T-helper 2 cell (primary cell): Measurements from ENCODE around the gene HEPACAM.

Experiments used
- DNase-seq, 5 experiments: peaks; one replicate each; pipeline versions ENCODE4 v3.0.0 to v3.0.0-alpha.2; 2012 to 2022

Gene HEPACAM

DNA sequence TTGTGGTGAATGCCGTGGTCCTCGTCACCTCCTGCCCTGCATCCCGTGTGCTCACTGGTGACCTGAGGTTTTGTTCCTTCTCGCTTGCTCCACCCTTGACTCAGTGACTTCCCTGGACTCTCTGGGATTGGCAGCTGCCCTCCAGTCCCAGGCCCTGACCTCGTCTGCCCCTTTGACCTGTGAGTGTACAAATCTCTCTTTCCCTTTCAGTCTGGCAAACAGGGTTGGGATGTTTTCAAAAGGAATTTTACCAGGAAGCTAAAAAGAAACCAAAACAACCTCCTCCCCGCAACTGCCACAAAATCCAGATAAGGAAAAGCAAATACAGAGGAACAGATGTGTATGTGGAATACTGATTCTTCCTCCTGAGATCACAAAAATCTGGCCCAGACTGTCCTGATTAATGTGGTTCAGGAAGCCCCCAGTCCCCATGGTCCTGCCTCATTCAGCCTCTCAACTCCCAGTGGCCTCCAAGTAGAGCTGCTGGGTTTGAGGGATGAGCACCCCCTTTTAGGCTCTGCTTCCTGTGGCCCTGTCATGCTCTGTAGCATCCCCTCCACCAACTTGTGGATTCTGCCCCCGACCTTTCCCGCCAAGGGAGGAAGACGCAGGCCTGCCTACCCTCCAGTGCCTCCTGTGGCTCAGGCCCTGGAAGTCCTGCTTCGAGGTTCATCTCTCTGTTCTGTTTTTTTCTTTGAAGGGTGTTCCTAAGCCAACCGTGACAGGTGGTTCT, 53.3 kb downstream of the HEPACAM start:
- no peak for DNase-seq

DNA sequence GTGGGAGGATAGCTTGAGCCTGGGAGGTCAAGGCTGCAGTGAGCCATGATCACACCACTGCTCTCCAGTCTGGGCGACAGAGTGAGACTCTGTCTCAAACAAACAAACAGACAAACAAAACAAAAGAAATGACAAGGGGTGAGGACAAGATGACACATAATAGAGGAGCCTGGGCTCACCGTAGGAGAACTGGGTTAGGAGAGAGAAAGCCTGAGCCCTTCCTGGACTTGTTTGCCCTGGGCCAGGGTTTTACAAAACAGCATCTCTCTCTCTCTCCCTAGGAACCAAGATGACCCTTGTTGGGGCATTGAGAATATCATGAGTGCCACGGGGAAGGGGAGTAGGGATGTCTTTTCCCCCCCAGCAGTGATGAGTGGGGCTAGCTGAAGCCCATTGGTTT, 54.9 kb downstream of the HEPACAM start:
- DNase-seq, result no peak

DNA sequence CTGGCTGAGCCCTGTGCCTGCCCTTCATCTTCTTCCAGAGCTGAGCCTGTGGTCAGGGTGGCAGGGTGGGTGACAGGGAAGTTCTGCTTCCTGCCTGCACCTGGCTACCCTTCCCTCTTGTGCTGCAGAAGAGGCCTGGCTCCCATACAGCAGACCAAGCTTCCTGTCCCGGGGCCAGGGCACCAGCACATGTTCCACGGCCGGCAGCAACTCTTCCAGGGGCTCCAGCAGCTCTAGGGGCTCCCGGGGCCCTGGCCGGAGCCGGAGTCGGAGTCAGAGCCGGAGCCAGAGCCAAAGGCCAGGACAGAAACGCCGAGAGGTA, 55.6 kb downstream of the HEPACAM start:
- no peak for DNase-seq

DNA sequence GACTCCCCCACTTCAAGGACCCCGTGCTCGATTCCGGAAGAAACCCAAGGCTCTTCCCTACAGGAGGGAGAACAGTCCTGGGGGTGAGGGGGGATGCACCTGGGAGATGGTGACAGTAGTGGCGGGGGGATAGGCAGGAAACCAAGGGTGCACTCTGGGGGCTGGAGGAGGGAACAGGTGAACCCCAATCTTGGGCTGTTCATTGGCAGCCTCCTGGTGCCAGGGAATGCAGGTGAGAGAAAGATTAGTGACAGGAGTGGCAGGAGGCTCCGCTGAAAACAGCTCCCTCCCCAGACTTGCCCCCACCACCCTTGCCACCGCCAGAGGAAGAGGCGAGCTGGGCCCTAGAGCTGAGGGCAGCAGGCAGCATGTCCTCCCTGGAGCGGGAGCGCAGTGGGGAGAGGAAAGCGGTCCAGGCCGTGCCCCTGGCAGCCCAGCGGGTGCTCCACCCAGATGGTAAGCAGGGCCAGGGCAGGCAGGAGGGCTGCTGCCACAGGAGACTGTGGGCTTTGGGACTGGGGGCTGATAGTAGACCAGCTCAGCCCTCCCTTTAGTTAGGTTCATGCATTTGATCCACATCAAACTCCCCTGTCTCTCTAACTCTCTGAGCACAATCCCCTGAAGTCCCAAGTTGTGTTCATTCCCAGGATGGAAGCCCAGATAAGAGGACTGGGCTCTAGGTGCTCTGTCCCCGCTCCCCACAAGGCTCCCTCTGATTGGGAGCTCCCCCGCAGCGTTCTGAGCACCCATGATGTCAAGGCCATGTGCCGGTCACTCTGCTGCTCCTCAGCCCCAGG, 56.2 kb downstream of the HEPACAM start:
- no peak for DNase-seq

DNA sequence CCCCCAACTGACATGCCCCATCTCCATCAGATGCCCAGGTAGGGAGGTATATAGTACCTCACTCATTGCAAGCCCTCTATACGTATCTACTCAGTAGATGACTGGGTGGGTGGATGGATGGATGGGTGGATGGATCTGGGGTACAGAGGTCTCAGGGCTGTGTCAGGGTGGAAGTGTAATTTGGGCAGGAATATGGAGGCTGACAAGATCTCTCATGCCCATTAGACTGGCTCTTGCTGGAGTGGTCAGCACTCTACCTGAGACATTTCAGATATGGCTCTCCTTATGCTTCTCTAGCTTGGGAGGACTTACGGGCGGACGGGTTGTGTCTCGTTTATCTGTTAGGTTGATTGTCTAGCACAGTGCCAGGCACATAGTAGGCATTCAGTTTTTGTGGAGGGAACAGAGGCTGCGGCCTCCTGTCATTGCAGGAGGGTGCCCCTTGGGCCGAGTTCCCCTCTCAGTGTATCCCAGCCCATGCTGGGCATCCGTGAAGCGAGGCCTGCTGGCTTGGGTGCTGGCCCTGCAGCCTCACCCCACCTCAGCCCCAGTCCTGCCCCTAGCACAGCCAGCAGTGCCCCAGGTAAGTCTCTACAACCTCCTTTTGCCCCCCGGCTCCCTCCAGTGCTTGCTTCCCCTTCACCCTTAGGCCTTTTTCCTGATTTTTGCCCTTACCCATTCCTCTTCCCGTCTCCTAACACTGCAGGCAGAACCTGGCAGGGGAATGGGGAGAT, 56.9 kb downstream of the HEPACAM start:
- DNase-seq, result no peak

DNA sequence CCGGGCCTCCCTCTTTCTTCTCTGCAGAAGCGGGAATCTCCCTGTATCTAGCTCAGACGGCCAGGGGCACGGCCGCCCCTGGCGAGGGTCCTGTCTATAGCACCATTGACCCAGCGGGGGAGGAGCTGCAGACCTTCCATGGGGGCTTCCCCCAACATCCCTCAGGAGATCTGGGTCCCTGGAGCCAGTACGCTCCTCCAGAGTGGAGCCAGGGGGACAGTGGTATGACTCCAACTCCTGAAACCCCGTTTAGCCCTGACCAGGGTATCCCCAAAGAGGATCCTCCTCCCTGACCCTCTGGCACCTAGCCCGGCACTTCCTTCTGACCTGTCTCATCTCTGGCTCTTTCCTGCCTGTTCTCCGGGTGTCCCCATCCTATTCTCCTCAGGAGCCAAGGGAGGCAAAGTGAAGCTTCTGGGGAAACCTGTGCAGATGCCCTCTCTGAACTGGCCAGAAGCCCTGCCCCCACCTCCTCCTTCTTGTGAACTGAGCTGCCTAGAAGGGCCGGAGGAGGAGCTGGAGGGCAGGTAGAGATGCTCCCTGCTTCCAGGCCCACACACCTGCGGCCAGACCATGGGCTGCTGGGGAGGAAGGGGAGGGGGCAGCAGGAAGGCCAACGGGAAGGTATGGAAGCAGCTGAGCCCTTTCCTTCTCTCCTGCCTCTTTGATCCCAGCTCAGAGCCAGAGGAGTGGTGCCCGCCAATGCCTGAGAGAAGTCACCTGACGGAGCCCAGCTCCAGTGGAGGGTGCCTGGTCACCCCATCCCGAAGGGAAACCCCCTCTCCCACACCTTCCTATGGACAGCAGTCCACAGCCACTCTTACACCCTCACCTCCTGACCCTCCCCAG, 57.7 kb downstream of the HEPACAM start:
- DNase-seq, result no peak

DNA sequence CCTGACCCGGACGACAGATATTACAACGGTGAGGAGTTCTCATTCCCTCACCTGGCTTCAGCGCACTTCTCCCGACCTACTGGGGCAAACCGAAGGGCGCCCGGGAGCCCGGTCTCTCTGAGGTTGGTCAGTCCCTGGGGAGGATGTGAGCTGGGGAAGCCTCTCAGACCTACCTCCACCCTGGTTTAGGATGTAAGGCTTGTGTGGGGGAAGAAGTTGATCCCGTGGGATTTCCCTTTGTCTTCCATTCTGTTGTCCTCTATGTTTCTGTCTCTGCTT, 58.3 kb downstream of the HEPACAM start:
- DNase-seq, result no peak

DNA sequence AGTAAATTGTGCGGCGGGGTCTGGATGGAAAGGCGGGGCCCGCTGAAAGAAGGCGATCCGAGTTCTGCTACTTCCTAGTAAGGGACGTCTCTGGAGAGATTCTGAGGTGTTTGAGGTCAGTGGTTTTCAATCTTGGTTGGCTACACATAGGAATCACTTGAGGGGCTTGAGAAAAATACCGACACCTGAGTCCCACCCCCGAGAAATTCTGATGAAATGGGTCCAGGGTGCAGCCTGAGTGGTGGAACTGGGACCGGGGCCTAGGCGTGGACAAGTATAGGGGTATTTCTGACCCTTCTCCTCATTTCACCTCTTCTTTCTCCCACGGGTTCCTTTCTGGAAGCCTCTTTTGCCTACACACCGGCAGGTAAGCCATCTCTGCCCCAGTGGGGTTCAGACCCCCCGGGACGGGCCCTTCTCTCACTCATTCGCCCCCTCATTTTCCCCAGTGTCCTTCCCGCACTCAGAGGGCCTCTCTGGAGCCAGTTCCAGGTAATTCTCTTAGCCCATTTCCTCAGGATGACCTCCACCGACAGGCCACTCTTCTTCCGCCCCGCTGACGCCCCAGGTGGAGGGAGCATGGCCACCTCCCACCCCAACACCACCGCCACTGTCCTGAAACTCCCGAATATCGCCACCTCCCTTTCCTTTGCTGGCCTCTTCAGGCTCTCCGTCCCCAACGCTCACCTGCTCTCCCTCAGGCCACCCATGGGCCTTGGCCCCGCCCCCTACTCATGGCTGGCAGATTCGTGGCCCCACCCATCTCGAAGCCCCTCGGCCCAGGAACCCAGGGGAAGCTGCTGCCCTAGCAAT, 58.8 kb downstream of the HEPACAM start:
- DNase-seq, result no peak

DNA sequence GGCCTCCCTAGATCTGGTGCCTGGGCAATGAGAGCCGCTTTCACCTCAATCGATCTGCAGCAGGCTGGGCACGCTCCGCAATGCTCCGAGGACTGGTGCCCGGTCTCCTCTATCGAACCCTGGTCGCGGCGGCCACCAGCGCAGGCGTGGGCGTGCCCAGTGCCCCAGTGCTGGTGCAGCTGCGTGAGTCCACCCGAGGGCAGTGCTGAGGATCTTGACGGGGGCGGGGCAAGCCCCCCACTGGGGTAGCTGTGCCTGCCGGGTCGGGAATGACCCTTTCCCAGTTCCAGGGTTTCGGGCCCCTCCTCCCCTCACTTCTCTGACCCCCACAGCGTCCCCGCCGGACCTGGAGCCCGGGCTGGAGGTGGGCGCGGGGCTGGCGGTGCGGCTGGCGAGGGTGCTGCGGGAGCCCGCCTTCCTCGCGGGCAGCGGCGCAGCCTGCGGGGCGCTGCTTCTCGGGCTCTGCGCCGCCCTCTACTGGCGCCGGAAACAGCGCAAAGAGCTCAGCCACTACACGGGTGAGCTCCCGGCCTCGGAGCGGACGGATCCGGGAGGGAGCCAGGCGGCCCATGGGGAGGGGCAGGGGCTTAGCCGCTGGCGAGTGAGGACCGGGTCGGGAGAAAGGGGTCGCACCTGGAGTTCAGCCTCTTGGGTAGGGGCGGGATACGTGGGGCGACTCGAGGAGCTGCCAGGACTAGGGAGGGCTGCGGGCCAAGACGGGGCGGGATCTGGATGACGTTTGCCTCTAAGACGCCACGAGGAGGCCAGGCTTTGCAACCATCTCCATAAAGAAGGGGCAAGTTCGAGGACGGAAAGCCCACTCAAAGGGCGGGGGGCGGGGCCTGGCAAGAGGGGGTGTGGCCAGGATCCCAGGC, 59.7 kb downstream of the HEPACAM start:
- peak; percentile 43 to 86 (median 64) for DNase-seq

DNA sequence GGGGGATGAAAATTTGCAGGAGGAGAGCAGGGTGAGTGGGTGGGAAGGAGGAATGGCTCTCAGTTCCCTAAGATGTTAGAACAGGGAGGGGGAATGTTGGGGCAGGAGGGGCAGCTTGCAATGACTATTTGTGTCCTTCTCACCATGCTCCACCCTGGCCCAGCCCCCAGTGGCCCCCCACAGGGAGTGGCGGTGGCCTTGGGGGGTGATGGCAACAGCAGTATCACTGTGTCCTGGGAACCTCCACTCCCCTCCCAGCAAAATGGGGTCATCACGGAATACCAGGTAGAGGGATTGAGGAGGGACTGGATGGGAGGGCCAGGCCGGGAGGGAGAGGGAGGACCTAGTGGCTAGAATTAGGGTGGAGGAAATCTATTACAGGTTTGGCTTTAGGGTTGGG, 60.4 kb downstream of the HEPACAM start:
- no peak for DNase-seq

DNA sequence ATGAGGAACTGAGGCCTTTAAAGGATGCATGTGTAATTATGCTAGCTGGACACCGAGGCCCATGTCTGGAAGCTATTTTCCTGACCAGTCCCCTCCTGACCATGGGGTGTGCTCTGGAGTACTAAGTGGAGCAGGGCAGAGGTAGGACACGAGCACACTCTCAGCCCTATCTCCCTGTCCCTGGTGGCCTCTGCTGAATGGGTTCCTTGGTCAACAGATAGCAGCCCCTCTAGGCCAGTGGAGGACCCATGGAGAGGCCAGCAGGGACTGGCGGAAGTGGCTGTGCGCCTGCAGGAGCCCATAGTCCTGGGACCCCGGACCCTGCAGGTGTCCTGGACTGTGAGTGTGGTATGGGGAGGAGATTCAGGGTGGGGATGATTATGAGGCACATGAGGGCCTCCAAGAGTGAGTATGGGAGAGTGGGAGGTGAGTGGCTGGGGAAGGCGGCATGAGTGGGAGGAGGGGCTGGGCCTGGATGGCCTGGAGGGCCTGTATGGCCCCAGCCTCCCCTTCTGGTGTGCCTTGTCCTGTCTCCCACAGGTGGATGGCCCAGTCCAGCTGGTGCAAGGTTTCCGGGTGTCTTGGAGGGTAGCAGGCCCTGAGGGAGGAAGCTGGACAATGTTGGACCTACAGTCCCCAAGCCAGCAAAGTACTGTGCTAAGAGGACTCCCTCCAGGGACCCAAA, 61.1 kb downstream of the HEPACAM start:
- DNase-seq, result no peak

DNA sequence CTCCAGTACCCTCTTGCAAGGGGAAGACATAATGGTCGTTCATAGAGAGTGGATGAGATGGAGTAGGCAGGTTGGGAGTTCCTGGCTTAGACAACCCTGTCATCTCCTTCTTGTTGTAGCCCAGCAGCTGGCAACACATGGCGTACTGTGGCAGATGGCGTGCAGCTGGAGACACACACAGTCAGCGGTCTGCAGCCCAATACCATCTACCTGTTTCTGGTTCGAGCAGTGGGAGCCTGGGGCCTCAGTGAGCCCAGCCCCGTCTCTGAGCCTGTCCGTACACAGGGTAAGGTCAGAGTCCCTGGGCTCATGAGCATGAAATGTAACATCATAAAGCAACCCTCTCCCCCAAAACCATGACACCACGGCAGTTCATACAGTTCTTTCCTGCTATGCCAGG, 61.9 kb downstream of the HEPACAM start:
- DNase-seq, result no peak

DNA sequence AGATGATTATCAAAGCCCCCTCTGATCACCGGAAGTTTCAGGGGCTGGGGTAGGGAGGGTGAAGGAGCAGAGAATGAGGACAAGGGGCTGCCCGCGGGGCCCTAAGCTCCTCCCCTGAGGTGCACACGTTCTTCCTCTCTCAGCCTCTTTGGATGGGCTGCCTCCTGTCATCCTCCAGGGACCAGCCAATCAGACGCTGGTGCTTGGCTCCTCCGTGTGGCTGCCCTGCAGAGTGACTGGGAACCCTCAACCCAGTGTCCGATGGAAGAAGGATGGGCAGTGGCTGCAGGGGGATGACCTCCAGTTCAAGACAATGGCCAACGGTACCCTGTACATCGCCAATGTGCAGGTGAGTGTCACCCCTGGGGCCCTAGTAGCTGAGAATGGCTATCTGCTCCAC, 63.1 kb downstream of the HEPACAM start:
- DNase-seq, result no peak

DNA sequence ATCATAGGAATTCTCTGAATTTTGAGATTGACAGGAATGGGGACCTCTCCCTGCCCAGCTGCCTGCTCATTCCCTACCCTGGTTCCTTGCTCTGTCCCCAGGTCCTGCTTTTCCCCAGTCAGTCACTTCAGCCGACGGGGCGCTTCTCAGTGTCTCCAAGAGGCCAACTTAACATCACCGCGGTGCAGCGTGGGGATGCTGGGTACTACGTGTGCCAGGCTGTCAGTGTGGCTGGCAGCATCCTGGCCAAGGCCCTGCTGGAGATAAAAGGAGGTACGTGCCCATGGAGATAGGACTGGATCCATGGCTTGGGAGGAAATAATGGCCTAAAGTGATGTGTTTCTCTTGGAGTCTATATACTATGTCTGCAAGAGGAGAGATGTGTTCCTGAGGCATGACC, 63.6 kb downstream of the HEPACAM start:
- no peak for DNase-seq

DNA sequence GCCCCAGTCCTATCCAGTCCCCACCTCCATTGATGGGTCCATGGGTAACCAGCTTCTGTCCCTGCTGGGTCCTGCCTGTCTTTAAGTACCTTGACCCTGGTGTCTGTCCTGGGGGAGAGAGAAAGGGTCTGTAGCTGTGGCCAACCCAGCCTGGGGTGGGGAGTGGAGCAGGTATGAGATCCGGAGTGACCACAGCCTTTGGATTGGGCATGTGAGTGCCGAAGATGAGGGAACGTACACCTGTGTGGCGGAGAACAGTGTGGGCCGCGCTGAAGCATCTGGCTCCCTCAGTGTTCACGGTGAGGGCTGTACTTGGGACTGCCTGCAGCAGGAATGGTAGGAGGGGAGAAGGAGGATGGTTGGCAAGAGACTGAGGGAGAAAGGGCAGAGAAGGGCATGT, 65.4 kb downstream of the HEPACAM start:
- no peak for DNase-seq

DNA sequence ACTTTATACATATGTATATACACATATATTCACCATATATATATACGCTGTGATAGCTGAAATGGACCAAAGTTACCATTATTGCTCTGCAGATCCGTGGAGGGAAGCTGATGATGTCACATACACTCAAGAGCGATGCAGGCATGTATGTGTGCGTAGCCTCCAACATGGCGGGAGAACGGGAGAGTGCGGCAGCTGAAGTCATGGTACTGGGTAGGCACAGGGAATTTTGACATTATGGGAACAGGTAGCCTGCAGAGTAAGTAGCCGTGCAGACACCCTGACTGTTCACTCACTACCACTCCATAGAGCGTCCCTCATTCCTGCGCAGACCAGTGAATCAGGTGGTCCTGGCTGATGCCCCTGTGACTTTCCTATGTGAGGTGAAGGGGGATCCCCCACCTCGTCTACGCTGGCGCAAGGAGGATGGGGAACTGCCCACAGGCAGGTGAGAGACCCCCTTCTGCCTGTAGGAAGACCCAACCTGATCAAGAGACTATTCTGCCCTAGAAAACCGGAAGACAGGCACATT, 65.9 kb downstream of the HEPACAM start:
- no peak for DNase-seq

DNA sequence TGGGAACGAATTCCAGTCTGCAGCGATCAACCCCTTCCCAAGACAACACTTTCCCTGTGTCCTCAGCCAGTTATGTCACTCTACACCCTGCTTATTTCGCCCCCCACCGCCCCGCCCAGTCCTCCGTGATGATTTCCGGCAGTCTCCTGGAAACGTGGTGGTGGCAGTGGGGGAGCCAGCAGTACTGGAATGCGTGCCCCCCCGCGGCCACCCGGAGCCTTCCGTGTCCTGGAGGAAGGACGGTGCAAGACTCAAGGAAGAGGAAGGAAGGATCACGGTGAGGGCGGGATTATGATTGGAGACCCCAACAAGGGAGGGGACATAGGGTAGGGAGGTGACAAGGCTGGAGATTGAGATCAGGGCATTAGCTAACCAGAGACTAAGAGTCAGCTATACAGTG, 66.5 kb downstream of the HEPACAM start:
- no peak for DNase-seq
